ENCODE measurements around the gene PRKCH.

Gene PRKCH

DNA sequence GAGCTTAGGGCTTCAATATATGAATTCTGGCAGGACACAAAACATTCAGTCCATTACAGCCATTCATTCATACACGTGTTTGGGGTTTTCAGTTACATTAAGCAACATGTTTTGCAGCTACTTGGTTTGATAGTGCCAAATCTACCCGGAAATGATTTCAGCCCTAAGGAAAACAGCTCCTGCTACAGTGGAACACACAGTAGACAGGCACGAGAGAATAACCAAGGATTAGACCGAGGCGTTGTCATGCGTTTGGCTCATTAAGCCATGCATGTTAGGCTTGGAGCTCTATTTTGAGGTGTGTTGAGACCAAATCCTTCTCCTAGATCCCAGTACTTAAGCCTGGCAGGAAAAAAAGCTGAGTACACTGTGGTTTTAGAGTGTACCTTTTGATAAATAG, 177.4 kb downstream of the PRKCH start:
- TF ChIP-seq, protein P1, sequence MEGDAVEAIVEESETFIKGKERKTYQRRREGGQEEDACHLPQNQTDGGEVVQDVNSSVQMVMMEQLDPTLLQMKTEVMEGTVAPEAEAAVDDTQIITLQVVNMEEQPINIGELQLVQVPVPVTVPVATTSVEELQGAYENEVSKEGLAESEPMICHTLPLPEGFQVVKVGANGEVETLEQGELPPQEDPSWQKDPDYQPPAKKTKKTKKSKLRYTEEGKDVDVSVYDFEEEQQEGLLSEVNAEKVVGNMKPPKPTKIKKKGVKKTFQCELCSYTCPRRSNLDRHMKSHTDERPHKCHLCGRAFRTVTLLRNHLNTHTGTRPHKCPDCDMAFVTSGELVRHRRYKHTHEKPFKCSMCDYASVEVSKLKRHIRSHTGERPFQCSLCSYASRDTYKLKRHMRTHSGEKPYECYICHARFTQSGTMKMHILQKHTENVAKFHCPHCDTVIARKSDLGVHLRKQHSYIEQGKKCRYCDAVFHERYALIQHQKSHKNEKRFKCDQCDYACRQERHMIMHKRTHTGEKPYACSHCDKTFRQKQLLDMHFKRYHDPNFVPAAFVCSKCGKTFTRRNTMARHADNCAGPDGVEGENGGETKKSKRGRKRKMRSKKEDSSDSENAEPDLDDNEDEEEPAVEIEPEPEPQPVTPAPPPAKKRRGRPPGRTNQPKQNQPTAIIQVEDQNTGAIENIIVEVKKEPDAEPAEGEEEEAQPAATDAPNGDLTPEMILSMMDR (IDR thresholded peaks at IDR 0.05; ENCODE audit: low read depth, low read length, missing control alignments): no peak
- DNase-seq (ENCODE audit: low read depth): no peak
- no peak overlapping the region for H3K4me3 ChIP-seq (ENCODE audit: low read depth, low read length)

DNA sequence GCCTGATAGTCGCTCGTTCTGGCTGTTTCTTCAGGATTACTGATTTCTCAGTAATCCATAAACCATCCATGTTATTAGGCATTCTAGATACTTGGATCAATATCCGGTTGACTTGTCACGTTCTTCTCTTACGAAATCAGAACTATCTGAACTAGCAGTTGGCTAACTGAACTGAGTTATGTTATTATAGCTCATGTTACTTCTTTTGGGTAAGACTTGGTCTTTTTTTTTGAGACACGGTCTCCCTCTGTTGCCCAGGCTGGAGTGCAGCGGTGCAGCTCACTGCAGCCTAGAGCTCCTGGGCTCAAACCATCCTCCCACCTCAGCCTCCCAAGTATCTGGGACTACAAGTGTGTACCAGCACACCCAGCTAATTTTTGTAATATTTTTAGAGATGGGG, 178.6 kb downstream of the PRKCH start:
- no peak for DNase-seq (ENCODE audit: low read depth)
- TF ChIP-seq, protein P1 (IDR thresholded peaks at IDR 0.05; ENCODE audit: low read depth, low read length, missing control alignments): no peak
- no peak overlapping the region for H3K4me3 ChIP-seq (ENCODE audit: low read depth, low read length)

DNA sequence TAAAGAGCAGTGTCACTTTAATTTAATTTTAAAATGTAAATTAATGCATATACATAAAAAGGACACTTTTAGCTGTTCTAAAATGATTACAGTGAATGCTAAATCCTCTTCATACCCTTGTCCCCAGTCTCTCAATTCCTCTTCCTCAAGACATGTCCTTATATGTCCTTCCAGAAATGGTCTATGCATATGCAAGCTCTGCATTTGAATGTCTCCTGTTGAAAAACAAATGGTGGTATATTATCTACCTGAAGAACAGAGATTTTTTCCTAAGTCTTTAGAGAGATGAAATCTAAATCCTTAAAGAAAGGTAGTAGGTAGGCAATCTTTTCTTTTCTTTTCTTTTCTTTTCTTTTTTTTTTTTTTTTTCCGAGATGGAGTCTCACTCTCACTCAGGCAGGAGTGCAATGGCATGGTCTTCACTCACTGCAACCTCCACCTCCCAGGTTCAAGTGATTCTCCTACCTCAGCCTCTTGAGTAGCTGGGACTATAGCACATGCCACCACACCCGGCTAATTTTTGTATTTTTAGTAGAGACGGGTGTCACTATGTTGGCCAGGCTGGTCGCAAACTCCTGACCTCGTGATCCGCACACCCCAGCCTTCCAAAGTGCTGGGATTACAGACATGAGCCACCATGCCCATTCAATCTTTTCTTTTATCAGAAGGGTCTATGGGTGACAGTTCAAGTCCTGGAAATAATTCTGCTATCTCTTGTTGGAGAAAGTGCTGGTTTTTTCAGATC, 180.5 kb downstream of the PRKCH start:
- TF ChIP-seq, protein P1 (IDR thresholded peaks at IDR 0.05; ENCODE audit: low read depth, low read length, missing control alignments): no peak
- no peak overlapping the region for H3K4me3 ChIP-seq (ENCODE audit: low read depth, low read length)
- no peak for DNase-seq (ENCODE audit: low read depth)

DNA sequence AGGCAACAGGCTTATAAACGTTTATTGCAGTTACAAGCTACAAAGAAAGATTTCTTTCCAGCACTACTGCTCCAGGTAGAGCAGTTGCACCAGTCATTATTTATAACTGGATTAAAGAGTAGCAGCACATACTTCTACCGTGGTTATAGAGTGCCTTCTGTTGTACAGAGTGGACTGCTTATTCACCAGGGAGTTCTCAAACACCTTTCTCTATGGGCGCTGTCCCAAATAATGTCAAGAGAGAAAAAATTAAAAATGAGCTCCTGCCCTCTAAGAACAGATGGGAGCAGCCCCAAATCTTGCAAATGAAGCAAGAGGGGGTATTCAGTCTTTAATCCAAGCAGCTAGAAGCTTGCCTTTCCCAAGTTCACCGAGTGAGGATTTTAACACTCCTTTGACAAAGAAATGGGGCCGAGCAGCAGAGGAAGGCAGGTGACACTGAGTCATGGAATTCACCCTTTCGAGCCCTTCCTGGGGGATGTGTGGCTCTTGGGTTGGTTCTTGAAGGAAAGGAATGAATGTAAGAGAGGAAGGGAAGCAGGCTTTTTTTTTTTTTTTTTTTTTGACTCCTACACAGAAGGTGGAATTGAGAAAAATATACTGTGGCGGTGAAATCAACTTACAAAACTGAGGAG, 181.2 kb downstream of the PRKCH start:
- peak overlapping the region; percentile 6; the same call in 1 of the 2 replicates for H3K4me3 ChIP-seq (ENCODE audit: low read depth, low read length)
- TF ChIP-seq, protein P1 (IDR thresholded peaks at IDR 0.05; ENCODE audit: low read depth, low read length, missing control alignments): no peak
- no peak for DNase-seq (ENCODE audit: low read depth)

DNA sequence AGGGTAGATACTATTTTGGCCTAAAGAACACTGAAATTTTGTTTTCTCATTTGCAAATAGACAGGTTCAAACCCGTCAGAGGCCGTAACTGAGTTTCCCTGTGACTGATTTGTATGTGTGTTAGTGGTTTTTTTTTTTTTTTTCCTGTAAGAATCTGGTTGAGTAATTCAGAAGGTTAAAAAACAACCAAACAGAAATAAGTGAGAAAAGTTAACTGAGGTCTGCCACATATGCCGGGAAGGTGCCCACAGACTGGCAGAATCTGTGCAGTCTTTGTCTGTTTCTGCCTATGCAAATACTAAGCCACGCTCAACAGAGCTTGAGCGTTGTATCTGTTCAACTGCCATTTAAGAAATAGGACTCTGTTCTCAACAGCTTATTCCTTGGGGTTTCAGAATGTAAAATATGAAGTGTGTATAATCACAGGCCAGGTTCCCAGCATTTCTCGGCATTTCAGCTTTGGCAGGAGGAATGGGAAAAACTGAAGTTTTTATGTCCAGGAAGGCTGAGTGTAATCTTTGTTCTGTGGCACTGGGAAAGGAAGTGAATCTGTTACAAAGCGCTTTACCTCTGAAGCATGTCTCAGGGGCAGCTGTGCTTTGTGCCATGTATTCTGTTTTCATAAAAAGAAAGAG, 181.9 kb downstream of the PRKCH start:
- TF ChIP-seq, protein P1 (IDR thresholded peaks at IDR 0.05; ENCODE audit: low read depth, low read length, missing control alignments): no peak
- H3K4me3 ChIP-seq (ENCODE audit: low read depth, low read length): peak overlapping the region; percentile 1; the same call in 1 of the 2 replicates
- peak; percentile 66 for DNase-seq (ENCODE audit: low read depth)

DNA sequence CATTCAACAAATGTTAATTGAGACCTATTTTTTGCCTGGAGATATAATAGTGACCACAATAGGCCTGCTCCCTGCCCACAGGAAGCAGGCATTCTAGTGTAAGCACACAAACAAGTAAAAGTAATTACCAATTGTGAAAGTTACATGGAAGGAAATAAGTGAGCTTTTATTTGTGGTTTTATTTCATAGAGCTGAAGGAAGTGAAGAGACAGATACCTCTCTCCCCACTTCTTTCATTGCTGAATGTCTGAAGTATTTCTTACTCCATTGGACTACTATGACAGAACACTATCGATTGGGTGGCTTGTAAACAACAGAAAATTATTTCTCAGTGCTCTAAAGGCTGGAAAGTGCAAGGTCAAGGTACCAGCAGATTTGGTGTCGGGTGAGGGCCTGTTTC, 183.5 kb downstream of the PRKCH start:
- TF ChIP-seq, protein P1 (IDR thresholded peaks at IDR 0.05; ENCODE audit: low read depth, low read length, missing control alignments): no peak
- H3K4me3 ChIP-seq (ENCODE audit: low read depth, low read length): no peak overlapping the region
- no peak for DNase-seq (ENCODE audit: low read depth)
